PFSK-1 (cell line): ENCODE results near the gene ZNF407.

Experiments
- REST ChIP-seq, 2 experiments: IDR thresholded peaks; 2 replicates each; pipeline versions ENCODE4 v1.6.1 to v1.8.0; 2011 to 2012; ENCODE audit warnings: low read depth in 2 of 2, low read length in 2 of 2, control low read depth in 1 of 2, inconsistent platforms in 1 of 2, mild to moderate bottlenecking in 1 of 2, moderate library complexity in 1 of 2; ENCODE audit not compliant: insufficient read depth in 1 of 2
- SIN3A ChIP-seq: IDR thresholded peaks from 2 replicates; pipeline ENCODE4 v1.6.1; 2012; ENCODE audit warnings: mild to moderate bottlenecking, low read length, moderate library complexity, borderline replicate concordance; ENCODE audit not compliant: insufficient read depth

GRCh38 chr18:75054046-75054445 is 456.4 kb downstream of the ZNF407 start:
- TF ChIP-seq REST (IDR thresholded peaks at IDR 0.05; ENCODE audit: insufficient read depth in 1 of 2, low read depth in 2 of 2, low read length in 2 of 2) (no peak), SIN3A (no peak)
